ENCODE data around the gene OPCML. TPM values are rescaled to one million over a fixed set of nuclear protein-coding genes. Genes with fewer than 3 reads are reported as not detected.
A peak's percentile ranks its signal among the peaks of the same experiment; 100 is the strongest.

The OPCML gene
- total RNA-seq, 2 donors from 2014 or later = not detected

DNA sequence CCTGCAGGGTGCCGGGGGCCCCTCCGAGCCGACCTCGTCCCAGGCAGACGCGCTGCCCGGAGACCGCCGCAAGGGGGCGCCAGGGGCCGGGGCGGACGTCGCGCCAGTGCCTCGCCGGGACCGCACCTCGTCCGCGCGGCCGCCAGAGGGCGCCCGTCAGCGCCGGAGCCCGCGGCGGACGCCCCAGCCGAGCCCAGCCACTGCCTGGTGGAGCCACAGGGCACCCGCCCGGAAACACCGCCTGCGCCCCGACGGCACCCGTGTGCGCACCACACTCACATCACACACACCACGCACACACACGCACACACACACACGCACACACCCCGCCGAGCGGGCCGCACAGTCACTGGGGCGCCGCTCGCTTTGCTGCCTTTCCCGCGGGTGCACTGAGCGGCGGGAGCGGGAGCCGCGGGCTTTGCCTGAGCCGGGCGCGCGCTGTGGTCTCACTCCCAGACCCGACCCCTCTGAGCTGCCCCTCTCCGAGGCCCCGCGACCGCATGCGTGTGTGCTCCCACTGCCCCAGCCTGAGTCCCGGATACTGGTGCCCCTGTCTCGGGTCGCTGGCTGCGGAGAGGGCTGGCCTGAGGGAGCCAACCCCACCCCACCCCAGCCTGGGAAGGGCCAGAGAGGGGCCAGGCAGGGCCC lies 449.3 kb downstream of the OPCML start:
- ATAC-seq (ENCODE audit: insufficient number of reproducible peaks, low FRiP score, low read depth) (no peak), DNase-seq (ENCODE audit: low spot score) (no peak)
- no peak overlapping the region for H3K27ac ChIP-seq
- no peaks in the 10 kb centered on the region for H3K9me3 ChIP-seq
- H3K36me3 ChIP-seq = no peaks in the 10 kb centered on the region
- peak overlapping the region; percentile 59 for H3K4me3 ChIP-seq
- TF ChIP-seq, protein P1, sequence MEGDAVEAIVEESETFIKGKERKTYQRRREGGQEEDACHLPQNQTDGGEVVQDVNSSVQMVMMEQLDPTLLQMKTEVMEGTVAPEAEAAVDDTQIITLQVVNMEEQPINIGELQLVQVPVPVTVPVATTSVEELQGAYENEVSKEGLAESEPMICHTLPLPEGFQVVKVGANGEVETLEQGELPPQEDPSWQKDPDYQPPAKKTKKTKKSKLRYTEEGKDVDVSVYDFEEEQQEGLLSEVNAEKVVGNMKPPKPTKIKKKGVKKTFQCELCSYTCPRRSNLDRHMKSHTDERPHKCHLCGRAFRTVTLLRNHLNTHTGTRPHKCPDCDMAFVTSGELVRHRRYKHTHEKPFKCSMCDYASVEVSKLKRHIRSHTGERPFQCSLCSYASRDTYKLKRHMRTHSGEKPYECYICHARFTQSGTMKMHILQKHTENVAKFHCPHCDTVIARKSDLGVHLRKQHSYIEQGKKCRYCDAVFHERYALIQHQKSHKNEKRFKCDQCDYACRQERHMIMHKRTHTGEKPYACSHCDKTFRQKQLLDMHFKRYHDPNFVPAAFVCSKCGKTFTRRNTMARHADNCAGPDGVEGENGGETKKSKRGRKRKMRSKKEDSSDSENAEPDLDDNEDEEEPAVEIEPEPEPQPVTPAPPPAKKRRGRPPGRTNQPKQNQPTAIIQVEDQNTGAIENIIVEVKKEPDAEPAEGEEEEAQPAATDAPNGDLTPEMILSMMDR (IDR thresholded peaks at IDR 0.05) = peak; percentile 46
- H3K27me3 ChIP-seq (replicated peaks; ENCODE audit: insufficient read depth) = peaks cover 7% of the 10 kb centered on the region
- H3K4me1 ChIP-seq (ENCODE audit: control insufficient read depth in 1 of 2, low read depth in 2 of 2) = peaks cover 0 to 7% of the 10 kb centered on the region in 2 donors

DNA sequence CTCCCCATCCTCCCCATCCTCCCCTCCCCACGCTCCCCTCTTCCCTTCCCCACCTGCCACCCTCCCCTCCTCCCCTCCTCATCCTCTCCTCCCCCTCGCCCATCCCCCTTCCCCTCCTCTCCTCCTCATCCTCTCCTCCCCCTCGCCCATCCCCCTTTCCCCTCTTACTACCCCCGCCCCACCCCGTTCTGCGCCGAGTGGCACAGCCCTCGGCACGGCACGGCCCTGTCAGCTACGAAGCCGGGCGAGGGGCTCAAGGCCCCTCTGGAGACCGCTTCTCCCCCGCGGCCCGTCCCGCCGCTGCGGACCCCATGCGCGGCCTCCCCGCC lies 449.9 kb downstream of the OPCML start:
- Histone ChIP-seq H3K36me3 (no peaks in the 10 kb centered on the region), H3K27ac (no peak overlapping the region), H3K4me3 (no peak overlapping the region), H3K27me3 (replicated peaks; ENCODE audit: insufficient read depth) (peaks cover 7% of the 10 kb centered on the region), H3K4me1 (ENCODE audit: control insufficient read depth in 1 of 2, low read depth in 2 of 2) (peaks cover 0 to 7% of the 10 kb centered on the region in 2 donors), H3K9me3 (no peaks in the 10 kb centered on the region)
- ATAC-seq (ENCODE audit: insufficient number of reproducible peaks, low FRiP score, low read depth) (no peak), DNase-seq (ENCODE audit: low spot score) (peak; percentile 15)
- TF ChIP-seq, protein P1 (IDR thresholded peaks at IDR 0.05) = no peak

DNA sequence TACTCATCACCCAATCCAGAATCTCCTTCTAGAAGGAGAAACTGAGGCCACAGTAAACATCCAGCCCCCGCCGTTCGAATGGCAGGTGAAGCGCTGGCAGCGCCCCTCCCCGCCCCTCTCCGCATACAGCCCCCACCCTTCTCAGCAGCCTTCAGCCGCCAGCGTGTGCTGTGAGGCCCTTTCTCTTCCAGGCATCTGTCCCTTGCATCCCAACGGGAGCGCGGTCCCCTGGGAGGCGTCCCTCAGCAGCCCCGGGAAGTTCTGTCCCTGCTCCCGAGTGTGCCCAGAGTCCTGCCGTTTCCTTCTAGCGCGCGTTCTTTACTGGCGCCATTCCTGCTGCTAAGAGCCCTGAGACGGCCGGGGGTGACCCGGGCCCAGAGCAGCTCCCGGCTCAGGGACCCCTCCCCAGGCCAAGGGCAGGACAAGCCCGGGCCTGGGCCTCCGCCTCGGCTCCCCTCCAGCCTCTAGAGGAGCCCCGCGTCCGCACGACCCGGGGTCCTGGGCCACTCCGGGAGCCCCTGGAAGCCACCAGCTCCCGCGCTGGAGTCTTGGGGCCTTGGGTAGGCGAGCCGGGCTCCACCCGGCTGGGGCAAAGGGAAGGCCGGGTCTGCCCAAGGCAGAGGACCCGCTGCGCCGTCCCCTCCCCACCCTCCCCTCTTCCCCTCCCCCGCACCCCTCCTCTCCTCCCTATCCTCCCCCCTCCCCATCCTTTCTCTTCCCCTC lies 450.4 kb downstream of the OPCML start:
- H3K27me3 ChIP-seq (replicated peaks; ENCODE audit: insufficient read depth) = peaks cover 6% of the 10 kb centered on the region
- no peak for DNase-seq (ENCODE audit: low spot score)
- TF ChIP-seq, protein P1 (IDR thresholded peaks at IDR 0.05) = no peak

DNA sequence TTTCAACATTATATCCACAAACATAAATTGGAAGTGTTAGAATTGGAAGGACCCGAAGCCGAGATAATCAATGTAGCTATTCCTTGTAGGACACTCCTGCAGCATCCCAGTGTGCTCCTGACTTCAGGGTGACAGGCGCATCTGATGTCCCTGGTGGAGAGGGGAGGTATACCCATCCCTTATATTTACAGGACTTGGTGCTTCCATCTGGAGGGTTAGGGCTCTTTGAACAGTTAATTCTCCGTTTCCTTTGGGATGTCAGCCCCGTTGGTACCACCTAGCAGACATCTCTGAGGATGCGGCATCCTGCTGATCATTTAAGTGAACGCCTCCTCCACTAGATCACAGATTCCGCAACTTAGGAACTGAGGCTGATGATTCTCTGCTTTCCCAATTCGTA lies 451.3 kb downstream of the OPCML start:
- H3K27ac ChIP-seq = no peak overlapping the region
- ATAC-seq (ENCODE audit: insufficient number of reproducible peaks, low FRiP score, low read depth) (no peak), DNase-seq (ENCODE audit: low spot score) (no peak)
- H3K4me1 ChIP-seq (ENCODE audit: control insufficient read depth in 1 of 2, low read depth in 2 of 2) = peaks cover 0 to 7% of the 10 kb centered on the region in 2 donors
- H3K4me3 ChIP-seq = no peak overlapping the region
- no peaks in the 10 kb centered on the region for H3K36me3 ChIP-seq
- TF ChIP-seq, protein P1 (IDR thresholded peaks at IDR 0.05) = no peak
- peaks cover 6% of the 10 kb centered on the region for H3K27me3 ChIP-seq (replicated peaks; ENCODE audit: insufficient read depth)
- no peaks in the 10 kb centered on the region for H3K9me3 ChIP-seq

More for the DNA sequence above, 450.4 kb downstream of the OPCML start:
- Histone ChIP-seq H3K4me1 (ENCODE audit: control insufficient read depth in 1 of 2, low read depth in 2 of 2) (peaks cover 0 to 7% of the 10 kb centered on the region in 2 donors), H3K36me3 (no peaks in the 10 kb centered on the region), H3K27ac (no peak overlapping the region), H3K4me3 (no peak overlapping the region), H3K9me3 (no peaks in the 10 kb centered on the region)
- ATAC-seq (ENCODE audit: insufficient number of reproducible peaks, low FRiP score, low read depth) = no peak

DNA sequence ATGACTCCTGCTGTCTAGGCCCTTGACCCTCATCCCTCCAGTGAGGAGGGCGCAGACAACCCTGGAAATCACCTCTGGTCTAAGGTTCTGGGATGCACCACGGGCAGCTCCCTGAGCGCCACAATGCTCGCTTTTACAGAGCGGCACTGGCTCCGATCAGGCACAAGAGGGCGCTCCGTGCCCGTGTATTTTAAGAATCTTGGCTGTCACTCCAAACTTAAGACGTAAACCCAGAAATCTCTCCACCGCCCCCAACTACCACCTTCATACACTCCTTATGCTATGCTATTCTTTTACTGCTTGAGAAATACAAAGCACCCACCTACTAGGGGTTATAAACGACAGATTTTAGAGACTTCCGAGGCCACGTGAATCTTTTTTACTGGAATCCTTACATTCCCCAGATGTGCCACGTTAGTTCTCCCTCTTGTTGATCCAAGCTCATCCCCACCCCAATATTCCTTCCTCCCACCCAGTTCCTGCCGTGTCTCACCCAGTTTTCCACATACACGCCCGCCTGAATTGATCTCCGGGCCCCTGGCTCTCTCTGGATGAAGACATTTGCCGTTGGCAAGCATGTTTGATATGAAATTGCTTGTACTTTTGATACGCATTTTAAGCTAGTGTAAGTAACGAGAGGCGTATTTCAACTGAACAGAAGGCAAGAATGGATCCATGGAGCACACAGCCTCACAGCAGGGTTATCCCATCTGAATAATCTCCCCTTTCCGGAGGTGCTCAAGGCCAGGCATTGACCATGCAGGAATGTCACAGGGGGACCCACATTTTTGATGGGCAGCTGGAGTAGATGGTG lies 453.5 kb downstream of the OPCML start:
- Histone ChIP-seq H3K4me3 (no peak overlapping the region), H3K36me3 (no peaks in the 10 kb centered on the region), H3K27ac (no peak overlapping the region), H3K9me3 (no peaks in the 10 kb centered on the region), H3K4me1 (ENCODE audit: control insufficient read depth in 1 of 2, low read depth in 2 of 2) (peaks cover 0 to 7% of the 10 kb centered on the region in 2 donors), H3K27me3 (replicated peaks; ENCODE audit: insufficient read depth) (peaks cover 6% of the 10 kb centered on the region)
- ATAC-seq (ENCODE audit: insufficient number of reproducible peaks, low FRiP score, low read depth) (no peak), DNase-seq (ENCODE audit: low spot score) (no peak)
- TF ChIP-seq, protein P1 (IDR thresholded peaks at IDR 0.05) = peak; percentile 42

All from thoracic aorta (tissue), 2 donors.